GM19238 (cell line): ENCODE results near the gene TEFM.
"Not testable (repeated sequence)": the region's sequence is repeated elsewhere in the genome, so short reads cannot be mapped to it uniquely, and the experiment has no call there.

Source experiments
- DNase-seq: peaks from one replicate; pipeline ENCODE4 v3.0.0; 2011; ENCODE audit warnings: low spot score; ENCODE audit not compliant: insufficient read length

TEFM gene, protein sequence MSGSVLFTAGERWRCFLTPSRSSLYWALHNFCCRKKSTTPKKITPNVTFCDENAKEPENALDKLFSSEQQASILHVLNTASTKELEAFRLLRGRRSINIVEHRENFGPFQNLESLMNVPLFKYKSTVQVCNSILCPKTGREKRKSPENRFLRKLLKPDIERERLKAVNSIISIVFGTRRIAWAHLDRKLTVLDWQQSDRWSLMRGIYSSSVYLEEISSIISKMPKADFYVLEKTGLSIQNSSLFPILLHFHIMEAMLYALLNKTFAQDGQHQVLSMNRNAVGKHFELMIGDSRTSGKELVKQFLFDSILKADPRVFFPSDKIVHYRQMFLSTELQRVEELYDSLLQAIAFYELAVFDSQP

DNA sequence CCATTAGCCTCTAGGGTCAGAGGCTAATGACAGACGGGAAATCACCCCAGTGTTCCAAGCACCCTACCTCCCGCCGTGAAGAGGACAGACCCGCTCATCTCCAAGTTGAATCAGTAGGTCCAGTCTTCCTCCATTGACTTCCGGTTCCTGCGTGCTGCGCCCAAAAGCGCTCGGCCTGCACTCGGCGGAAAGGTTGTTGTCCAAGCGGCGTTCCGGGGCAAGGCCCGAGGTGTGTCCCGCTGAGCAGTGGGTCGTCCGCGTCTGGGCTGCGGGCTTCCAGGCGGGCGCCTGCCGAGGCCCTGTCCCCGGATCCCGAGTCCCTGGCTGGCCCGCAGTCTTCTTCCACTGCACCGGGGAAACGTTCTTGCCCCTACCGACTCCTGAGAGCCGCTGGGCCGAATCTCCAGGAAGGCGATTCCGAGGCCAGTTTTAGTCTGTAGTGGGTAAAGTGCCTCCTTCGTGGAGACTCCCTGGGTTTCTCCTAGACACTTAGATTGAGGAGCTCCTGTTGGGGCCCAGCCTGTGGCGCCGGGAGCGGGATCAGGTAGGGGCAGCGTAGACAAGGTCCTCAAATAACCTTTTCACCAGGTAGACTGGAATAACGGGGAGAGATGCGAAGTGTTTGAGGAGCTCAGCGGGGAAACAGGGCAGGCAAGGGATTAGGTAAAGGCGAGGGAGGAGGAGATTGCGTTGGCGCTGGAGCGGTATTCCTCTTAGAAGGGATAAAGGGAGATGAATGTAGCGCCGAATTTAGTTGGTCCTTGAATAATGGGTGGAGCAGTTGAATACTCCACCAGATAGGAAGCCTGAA, at the start of gene TEFM:
Gene TEFM, minus strand, starts transcription at position 138 of the 811 bp plus-strand sequence. Its CDS starts 40 bp downstream, at position 98.
- DNase-seq: peak; percentile 83

DNA sequence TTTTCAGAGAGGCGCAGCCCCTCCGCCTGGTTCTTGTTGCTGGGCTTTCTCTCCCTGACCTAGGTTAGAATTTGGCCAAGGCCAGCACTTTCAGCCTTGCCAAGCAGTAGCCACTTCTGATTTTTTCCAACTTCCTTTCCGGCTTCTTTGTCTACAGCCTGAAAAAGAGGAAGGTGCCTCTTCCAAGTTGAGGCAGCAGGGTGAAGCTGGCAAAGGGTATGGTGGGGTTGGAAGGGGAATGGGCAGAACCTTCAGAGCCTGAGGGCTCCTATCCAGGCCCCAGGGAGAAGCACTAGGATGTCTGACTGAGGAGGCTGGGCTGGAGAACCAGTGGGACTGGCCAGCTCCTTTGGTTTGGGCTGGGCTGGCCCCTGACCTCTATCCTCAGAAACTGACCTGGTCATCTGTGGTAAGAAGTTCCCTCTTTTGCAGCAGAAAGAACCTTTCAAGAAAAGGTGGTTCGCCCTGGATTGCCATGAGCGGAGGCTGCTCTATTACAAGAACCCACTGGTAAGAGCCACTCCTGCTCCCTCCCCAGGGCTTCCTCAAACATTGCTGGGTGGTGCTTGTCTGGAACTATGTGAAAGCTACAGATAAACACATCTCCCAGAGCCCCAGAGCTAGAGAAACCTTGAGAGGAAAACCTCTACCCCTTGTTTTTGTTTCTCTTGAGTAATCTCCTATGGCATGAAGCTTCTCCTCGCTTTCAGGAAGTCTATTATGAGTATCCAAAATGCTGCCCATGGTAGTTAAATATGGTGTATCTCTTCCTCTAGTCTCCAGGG, 48.2 kb upstream of the TEFM start:
- DNase-seq: no peak

DNA sequence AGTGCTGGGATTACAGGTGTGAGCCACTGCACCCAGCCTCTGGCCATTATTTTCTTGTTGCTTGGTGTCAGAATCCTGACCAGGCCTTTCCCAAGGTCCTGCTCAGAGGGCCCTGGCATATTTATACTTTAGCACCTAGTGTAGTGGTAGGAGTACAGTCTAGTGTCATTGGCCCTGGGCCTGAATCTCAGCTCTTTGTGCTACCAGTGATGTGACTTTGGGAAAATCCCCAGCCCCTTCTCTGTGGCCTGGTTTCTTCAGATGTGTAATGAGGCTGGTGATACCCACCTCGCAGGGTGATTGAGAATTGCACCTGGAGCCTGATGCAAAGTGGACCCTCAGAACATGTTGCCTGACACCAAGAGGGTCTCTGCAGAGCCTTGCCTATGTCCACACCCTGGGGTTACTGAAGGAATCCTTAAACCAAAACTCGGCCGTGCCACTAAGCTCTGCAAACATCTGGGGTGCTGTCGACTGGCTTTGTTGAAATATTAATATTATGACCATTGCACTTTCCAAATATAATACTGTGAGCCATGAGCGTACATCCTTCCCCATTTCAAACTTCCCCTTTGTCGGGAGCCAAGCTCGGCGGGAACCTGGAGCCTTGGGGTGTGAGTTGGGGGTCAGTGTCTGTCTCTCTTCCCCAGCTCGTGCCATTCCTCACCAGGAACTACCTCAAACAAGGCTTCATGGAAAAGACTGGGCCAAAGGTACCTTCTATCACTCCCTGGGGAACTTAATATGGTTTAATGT, 46.8 kb upstream of the TEFM start:
- DNase-seq: no peak

DNA sequence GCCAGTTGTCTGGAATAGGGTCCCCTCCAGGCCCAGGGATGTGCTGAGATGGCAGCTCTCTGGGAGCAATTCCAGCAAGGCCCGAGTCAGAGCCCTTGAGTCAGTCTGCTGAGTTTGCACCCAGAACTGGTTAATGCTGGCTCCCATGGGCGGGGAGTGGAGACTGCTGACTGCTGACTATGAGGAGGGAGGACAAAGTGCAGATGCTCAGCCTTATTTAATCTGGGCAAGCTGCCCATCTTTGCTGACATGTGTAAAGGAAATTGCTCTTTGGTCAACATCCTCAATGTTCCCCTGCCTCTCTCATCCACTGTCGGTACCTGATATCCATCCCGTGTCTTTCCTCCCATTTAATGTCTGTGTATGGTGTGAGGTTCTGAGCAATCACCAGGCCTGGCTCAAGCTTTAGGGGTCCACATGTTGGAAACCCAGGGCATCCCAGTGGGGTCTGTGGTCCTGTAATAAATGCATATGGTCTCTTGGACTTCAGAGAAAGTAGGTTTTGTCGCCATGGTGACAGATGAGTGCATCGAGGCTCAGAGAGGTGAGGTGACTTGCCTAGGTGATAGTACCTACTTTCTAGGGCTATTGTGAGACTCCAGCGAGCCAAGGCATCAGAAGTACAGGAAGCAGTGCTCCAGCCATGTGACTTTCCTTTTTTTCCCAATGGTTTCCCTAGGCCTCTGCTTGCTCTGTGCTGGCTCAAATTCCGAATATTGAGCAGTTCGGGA, 44.8 kb upstream of the TEFM start:
- no peak for DNase-seq

DNA sequence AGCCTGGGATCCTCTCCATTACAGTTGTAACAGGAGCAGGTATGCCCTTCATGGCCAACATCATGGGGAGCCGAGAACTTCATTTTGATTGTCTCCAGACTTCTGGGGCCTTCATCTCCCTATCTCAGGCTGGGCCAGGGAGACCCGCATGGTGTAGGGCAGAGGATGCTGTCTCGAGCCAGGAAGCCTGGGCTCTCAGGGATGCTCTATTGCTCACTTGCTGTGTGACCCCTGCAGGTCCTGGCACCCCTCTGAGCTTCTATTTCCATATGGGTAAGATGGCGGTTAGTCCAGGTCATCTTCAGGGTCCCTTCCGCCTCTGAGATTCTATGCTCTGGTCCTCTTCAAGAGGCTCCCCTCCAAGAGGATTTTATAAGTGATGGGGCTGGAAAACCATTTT, 44.2 kb upstream of the TEFM start:
- no peak for DNase-seq

DNA sequence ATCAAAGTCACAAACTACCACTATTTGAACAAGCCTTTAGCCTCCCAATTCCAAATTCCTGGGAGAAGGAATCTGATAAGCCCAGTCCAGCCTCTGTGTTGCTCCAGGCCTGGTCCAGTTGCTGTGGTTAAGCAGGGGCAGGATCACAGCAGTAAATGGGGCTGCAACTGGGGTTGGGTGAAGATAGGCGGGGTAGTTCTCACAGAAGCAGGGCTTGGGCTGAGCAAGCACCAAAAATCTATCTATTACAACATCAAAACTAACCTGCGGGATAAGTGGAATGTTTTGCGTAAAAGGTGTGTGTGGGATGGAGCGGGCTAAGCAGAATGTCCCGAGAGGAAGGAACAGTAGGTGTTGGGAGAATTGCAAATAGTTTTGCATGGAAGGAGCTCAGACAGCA, 41.8 kb upstream of the TEFM start:
- no peak for DNase-seq

DNA sequence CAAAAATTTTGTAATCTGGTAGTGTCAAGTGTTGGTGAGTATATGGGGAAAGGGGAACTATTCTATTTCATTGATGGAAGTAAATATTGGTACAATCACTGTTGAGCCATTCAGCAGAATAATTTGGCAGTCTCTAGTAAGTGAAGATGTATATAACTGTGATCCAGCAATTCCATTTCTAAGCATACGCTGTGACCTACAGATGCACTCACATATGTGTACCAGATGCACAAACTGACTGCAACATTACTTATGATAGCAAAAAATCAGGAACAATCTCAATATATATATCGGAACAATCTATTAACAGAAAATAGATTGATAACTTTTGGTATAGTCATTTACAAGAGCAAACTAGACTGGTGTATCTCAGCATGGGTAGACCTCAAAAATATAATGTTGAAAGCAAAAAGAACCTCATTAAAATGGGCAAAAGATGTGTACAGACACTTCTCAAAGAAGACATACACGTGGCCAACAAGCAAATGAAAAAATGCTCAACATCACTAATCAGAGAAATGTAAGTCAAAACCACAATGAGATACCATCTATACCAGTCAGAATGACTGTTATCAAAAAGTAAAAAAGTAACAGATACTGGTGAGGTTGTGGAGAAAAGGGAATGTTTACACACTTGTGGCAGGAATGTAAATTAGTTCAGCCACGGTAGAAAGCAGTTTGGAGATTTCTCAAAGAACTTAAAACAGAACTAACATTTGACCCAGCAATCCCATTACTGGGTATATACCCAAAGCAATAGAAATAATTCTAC, 36.5 kb upstream of the TEFM start:
- no peak for DNase-seq

DNA sequence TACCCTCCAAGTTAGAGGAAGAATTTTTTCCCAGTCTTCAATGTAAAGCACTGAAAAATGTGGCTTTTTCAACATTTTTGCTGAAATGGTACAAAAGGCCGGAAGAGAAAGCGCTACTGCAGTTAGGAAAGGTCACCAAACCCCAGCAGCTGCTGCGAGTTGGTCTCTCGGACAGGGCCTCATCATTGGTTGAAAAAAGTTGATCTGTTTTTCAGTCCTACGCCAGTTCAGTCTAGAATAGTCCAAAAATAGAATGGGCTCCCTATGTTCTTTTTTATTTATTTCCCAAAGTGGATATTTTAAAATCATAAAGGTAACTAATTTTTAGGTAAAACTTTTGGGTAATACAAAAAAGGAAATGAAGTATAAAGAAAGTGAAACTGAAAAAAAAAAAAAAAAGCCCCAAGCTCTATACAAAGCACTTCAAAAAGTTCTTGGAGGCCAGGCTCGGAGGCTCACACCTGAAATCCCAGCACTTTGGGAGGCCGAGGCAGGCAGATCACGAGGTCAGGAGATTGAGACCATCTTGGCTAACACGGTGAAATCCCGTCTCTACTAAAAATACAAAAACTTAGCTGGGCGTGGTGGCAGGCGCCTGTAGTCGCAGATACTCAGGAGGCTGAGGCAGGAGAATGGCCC, 33.1 kb upstream of the TEFM start:
- DNase-seq: peak; percentile 47

DNA sequence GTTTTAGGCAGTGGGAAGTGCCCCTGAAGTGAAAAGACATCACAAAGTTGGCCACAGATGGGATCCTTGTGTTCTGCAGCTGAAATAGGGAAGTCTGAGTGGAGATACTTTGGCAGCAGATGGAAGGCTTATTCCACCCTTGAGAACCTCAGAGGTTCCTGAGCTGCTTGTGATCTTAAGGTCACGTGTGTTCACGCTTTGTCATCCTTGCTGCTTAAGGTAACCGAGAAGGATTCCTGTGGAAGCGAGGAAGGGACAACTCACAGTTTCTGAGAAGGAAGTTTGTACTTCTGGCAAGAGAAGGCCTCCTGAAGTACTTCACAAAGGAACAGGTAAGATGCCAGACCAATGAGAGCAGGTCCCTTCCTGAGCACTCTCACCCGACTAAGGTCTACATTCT, 27.9 kb upstream of the TEFM start:
- no peak for DNase-seq

DNA sequence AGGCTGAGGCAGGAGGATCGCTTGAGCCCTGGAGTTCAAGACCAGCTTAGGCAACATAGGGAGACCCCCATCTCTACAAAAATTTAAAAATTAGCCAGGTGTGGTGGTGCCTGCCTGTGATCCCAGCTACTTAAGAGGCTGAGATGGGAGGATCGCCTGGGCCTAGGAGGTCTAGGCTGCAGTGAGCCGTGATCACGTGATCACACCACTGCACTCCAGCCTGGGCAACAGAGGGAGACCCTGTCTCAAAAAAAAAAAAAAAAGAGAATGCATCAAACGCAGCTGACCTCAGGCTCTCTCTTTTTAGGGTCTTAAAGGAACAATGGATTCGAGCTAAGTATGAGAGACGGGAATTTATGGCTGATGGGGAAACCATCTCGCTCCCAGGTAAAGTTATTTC, 25.5 kb upstream of the TEFM start:
- not testable (repeated sequence) for DNase-seq

DNA sequence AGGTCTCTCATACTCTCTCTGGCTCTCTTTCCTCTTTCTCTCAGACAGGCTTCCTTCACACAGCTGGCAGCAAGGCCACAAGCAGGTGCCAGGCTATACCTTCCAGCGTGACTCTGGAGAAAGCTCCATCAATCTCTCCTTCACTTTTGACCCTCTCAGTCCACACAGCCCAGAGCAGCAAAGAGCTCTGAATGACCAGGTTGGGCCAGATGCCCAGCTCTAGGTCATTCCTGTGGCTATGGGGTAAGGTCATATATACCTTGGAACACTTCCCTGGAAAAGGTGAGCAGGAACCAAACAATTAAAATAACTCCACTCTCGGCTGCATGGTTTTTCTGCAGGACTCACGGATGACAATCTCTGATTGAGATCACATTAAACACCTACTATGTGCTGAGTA, 24.5 kb upstream of the TEFM start:
- no peak for DNase-seq

DNA sequence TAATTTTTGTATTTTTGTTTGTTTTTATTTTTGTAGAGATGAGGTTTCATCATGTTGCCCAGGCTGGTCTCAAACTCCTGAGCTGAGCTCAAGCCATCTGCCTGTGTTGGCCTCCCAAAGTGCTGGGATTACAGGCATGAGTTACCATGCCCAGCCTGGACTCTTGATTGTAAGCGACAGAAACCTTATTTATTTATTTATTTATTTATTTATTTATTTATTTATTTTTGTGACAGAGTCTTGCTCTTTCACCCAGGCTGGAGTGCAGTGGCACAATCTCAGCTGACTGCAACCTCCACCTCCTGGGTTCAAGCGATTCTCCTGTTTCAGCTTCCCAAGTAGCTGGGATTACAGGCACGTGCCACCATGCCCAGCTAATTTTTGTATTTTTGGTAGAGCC, 23.8 kb upstream of the TEFM start:
- DNase-seq: not testable (repeated sequence)

DNA sequence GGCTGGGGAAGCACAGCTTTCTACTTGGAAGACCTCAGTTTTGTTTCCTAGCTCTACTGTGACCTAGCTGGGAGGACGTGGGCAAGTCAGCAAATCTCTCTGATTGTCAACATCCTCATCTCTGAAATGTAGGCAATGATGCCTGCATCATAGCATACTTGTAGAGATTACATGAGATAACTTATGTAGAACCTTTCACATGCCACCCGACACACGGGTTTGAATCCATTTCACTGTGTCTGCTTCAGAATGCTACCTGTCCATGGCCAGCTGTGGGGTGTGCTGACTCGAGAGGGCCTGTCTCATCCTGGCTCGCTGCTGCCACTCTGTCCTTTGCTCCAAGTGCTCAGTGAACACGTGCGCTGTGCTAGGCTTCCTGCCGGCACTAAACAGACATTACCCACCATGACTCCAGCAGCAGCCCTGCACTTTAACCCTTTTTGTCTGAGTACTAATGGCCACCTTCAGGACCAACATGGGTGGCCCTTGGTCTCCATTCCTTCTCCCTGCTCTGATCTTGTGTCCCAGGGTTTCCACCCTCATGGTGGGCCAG, 23.1 kb upstream of the TEFM start:
- DNase-seq: no peak

DNA sequence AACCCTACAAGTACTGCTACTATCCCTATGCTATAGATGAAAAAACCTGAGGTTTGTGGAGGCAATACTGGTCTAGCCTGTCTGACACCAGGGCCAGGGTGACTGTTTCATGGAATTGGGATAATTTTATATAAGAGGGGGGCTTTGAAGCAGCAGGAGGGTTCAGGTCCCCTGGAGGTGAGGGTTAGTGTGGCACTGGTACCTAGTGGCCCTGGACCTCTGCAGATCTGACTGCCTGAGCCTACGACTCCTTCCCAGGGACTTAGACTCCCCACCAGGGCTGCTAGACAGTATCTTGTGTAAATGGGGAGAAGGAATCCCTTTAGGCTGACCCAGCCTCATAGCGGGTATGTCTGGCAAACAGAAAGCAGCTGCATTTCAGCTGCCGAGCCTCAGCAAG, 22.5 kb upstream of the TEFM start:
- no peak for DNase-seq

DNA sequence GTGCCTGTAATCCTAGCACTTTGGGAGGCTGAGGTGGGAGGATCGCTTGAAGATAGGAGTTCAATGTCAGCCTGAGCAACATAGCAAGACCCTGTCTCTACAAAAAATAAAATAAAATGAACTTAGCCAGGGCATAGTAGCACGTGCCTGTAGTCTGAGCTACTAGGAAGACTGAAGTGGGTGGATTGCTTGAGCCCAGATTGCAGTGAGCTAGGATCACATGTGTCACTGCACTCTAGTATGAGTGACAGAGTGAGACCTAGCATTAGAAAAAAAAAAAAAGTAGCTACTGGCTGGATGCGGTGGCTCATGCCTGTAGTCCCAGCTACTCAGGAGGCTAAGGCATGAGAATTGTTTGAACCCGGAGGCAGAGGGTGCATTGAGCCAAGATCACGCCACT, 21.7 kb upstream of the TEFM start:
- no peak for DNase-seq

DNA sequence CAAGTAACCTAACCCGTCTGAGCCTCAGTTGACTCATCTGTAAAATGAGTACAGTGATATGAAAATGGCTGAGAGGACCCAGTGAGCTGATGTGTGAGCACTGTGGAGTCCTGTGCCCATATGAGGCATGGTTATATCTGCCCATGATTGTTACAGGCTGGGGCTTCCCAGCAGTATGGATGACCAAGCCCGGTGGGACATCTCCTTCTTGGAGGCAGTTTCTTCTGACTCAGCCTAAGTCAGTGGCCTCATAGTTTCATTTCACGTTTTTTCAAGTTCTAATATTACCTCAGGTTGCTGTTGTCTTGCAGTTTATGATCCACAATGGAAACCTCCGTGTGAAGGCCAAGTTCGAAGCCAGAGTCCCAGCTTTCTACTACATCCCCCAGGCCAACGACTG, 20.5 kb upstream of the TEFM start:
- DNase-seq: no peak

DNA sequence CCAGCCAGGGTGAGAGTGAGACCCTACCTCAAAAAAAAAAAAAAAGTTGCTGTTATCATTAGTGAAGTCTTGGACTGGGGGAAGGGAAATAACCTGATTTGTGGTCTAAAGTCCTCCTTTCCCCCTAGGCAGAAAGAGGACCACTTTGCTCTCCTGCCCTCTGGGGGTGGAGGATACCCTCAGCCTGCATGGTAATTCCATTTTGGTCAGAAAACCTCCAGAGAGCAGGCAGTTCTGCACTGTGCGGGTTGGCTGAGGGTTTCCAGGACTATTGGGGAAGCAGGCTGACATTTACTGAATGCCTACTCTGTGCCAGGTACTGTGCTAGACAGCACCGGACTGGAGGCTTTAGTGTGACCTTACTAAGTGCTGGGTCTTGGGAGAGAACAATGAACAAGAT, 18.3 kb upstream of the TEFM start:
- DNase-seq: no peak

DNA sequence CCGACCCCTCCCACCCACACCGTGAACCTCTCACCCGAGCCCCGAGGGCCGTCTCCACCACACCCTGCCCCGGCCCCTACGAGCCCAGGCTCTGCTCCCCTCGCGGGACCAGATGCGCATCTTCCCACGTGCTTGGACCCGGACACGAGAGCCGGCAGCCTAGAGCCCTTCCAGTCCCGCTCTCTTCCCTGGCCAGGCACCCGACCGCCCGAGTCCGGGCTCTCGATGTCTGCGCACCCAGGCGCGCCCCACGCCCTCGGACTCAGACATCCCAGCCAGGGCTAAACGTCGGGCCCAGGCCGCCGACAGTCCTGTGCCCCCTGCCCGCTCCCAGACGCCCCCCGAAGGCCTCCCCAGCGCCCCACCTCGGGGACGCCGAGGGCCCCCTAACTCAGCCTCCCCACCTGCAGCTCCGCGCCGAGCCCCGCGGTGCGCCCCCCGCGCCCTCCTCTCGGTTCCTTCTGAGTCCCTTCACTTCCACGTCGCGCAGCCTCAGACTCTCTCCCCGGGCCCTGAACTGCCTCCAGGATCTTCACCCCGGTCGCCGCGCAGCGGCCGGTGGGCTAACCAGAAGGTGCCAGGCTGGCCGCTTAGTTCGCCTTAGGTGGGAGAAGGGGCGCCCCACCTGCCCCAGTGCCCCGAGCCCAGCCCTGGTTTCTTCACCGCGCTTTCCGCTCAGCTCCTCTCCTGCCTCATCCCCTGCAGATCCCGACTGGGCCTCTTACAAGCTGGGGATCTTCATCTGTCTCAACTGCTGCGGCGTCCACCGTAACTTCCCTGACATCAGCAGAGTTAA, 16.4 kb upstream of the TEFM start:
- no peak for DNase-seq
